GM12801 (cell line): Measurements from ENCODE around the gene ASAP3.

Source experiments
- TF ChIP-seq, protein P1 (sequence below): IDR thresholded peaks from one replicate; pipeline ENCODE4 v1.5.1; 2011; ENCODE audit warnings: control low read depth; ENCODE audit not compliant: insufficient read length; ENCODE audit errors: extremely low read depth

Gene ASAP3

DNA sequence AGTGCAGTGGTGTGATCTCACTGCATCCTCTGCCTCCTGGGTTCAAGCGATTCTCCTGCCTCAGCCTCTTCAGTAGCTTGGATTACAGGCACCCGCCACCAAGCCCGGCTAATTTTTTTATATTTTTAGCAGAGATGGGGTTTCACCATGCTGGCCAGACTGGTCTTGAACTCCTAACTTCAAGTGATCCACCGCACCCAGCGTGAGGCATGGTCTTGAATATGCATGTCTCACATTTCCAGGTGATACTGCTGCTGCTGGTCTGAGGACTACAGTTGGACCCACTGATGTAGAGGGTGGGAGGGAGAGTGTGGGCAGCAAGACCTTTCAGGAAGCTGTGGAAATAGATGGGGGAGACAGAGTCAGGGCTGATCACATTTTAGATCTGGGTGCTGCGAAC, 21.9 kb upstream of the ASAP3 start:
- TF ChIP-seq, protein P1, sequence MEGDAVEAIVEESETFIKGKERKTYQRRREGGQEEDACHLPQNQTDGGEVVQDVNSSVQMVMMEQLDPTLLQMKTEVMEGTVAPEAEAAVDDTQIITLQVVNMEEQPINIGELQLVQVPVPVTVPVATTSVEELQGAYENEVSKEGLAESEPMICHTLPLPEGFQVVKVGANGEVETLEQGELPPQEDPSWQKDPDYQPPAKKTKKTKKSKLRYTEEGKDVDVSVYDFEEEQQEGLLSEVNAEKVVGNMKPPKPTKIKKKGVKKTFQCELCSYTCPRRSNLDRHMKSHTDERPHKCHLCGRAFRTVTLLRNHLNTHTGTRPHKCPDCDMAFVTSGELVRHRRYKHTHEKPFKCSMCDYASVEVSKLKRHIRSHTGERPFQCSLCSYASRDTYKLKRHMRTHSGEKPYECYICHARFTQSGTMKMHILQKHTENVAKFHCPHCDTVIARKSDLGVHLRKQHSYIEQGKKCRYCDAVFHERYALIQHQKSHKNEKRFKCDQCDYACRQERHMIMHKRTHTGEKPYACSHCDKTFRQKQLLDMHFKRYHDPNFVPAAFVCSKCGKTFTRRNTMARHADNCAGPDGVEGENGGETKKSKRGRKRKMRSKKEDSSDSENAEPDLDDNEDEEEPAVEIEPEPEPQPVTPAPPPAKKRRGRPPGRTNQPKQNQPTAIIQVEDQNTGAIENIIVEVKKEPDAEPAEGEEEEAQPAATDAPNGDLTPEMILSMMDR: no peak

GRCh38 chr1:23502951-23503350, 19.0 kb upstream of the ASAP3 start:
- TF ChIP-seq, protein P1: no peak

- TF ChIP-seq, protein P1: no peak
These were observed 16.5 kb upstream of the ASAP3 start for GRCh38 chr1:23500466-23500865.

DNA sequence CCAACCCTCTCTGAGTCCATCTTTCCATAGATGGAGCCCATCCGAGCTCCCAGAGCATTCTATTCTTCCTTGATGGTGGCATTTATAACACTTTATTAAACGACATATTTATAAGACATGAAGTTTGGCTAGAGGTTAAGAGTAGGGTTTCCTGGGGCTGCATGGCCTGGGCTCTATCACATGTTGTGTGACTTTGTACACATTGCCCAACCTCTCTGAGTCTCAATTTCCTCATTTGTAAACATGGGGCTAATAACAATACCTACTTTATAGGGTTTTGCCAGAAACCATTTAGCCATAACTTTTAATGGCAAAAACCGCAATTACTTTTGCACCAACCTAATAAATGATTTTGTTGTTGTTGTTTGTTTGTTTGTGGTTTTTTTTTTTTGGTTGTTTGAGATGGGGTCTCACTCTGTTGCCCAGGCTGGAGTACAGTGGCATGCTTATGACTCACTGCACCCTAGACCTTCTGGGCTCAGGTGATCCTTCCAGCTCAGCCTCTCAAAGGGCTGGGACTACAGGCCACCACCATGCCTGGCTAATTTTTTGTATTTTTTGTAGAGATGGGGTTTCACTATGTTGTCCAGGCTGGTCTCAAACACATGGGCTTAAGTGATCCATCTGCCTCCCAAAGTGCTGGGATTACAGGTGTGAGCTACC, 13.9 kb upstream of the ASAP3 start:
- TF ChIP-seq, protein P1: no peak

DNA sequence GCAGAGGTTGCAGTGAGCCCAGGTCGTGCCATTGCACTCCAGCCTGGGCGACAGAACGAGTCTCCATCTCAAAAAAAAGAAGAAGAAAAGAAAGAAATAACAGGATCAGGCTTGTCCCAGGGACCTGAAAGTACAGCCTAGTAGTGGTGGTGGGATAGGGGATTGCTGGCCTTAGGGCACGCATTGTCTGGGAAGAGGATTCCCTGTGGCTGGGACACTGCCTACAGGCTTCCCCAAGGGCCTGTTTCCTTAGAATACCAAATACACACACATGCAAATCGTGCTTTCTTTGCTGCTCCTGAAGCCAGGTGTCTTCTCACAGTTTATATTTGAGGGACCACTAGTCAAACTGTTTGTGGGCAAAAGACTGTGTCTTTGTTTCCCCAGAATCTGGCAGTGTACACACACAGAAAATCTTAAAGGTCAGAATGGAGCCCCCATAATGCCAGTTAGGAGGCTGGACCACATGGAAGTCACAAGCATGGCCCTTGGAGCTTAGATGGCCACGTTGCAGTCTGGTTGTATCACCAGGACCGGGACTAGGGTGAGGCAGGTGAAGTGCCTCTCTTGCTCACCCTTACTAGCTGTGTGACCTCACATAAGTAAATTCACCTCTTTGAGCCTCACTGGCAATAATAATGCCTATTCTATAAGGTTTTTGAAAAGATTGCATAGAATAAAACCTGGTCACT, 12.7 kb upstream of the ASAP3 start:
- TF ChIP-seq, protein P1: no peak

- TF ChIP-seq, protein P1: no peak
These were observed 8.2 kb upstream of the ASAP3 start for GRCh38 chr1:23492132-23492720.

- TF ChIP-seq, protein P1: no peak
These were observed 5.9 kb upstream of the ASAP3 start for GRCh38 chr1:23489842-23490241.
